Suprapubic skin (tissue), 4 donors: ENCODE measurements around the gene RETN. TPM values are rescaled to one million over a fixed set of nuclear protein-coding genes. Genes with fewer than 3 reads are reported as not detected.

Experiments
- DNase-seq, 2 donors: peaks; one replicate each; pipeline ENCODE4 v3.0.0-alpha.2; 2019; ENCODE audit warnings: low spot score in 2 of 2
- H3K27ac ChIP-seq: fragments of 200-600 bp; sonication (generic); one replicate; pipeline ENCODE4 v1.5.1; 2019
- H3K27me3 ChIP-seq: fragments of 200-600 bp; sonication (generic); one replicate; pipeline ENCODE4 v1.5.1; 2019
- H3K36me3 ChIP-seq: fragments of 200-600 bp; sonication (generic); one replicate; pipeline ENCODE4 v1.5.1; 2019
- H3K4me1 ChIP-seq: fragments of 200-600 bp; sonication (generic); one replicate; pipeline ENCODE4 v1.5.1; 2019
- H3K4me3 ChIP-seq: fragments of 200-600 bp; sonication (generic); one replicate; pipeline ENCODE4 v1.5.1; 2019; ENCODE audit warnings: mild to moderate bottlenecking
- H3K9me3 ChIP-seq: fragments of 200-600 bp; sonication (generic); one replicate; pipeline ENCODE4 v1.5.1; 2019
- CTCF ChIP-seq, 2 donors: fragments of 200-600 bp in 1 of 2; fragments of 450-650 bp in 1 of 2; sonication (generic) in 1 of 2; IDR thresholded peaks; one replicate each; pipeline ENCODE4 v1.5.1; 2016 to 2019; ENCODE audit warnings: antibody characterized with exemption in 2 of 2, mild to moderate bottlenecking in 1 of 2, moderate library complexity in 1 of 2
- EP300 ChIP-seq: sonication (generic); formaldehyde crosslinking; IDR thresholded peaks from one replicate; pipeline ENCODE4 v1.6.1; 2017; ENCODE audit warnings: antibody characterized with exemption
- POLR2A ChIP-seq, 2 donors: fragments of 450-650 bp; IDR thresholded peaks; one replicate each; pipeline ENCODE4 v1.6.1; 2017; ENCODE audit warnings: antibody characterized with exemption in 2 of 2, mild to moderate bottlenecking in 2 of 2, moderate library complexity in 2 of 2
- POLR2AphosphoS5 ChIP-seq, 3 donors: sonication (generic); formaldehyde crosslinking; IDR thresholded peaks; one replicate each; pipeline ENCODE4 v1.6.1; 2017; ENCODE audit warnings: antibody characterized with exemption in 3 of 3
- WGBS: methylation state at CpG from one replicate; pipeline ENCODE4 v1.1.5; 2018; 5-methylcytosine and 5-hydroxymethylcytosine counted together
- total RNA-seq, 4 donors: library from RNA; depleted of rRNA; stranded (reverse); fragments of >200 nt; gene quantifications; one replicate each; pipeline ENCODE4 v1.1.0, GENCODE V29; 2016

RETN gene
- total RNA-seq, 4 donors from 2014 or later, result not detected

GRCh38 chr19:7685546-7686445 lies 16.9 kb downstream of the RETN start:
- Histone ChIP-seq H3K27me3 (peaks cover 11% of the 10 kb centered on the region), H3K4me3 (no peak overlapping the region), H3K27ac (no peak overlapping the region), H3K4me1 (peaks cover 19% of the 10 kb centered on the region), H3K36me3 (peaks cover 27% of the 10 kb centered on the region), H3K9me3 (no peaks in the 10 kb centered on the region)
- DNase-seq, result no peak
- TF ChIP-seq EP300, result no peak
- no peak for TF ChIP-seq CTCF (IDR thresholded peaks at IDR 0.05)
- no peak for TF ChIP-seq POLR2A (IDR thresholded peaks at IDR 0.05)
- no peak for TF ChIP-seq POLR2AphosphoS5 (IDR thresholded peaks at IDR 0.05)
- 57% methylated on average over 19 of the region's 19 CpGs for WGBS

- Histone ChIP-seq H3K36me3 (peaks cover 25% of the 10 kb centered on the region), H3K9me3 (no peaks in the 10 kb centered on the region), H3K27me3 (peaks cover 14% of the 10 kb centered on the region), H3K27ac (no peak overlapping the region), H3K4me3 (no peak overlapping the region), H3K4me1 (peaks cover 7% of the 10 kb centered on the region)
- WGBS, result 79% methylated on average over 5 of the region's 12 CpGs
- no peak for TF ChIP-seq CTCF (IDR thresholded peaks at IDR 0.05)
- no peak for DNase-seq
Measured at GRCh38 chr19:7687177-7687576, 18.3 kb downstream of the RETN start.

GRCh38 chr19:7689165-7689564 lies 20.3 kb downstream of the RETN start:
- peaks cover 14% of the 10 kb centered on the region for H3K27me3 ChIP-seq
- H3K4me1 ChIP-seq, result peaks cover 5% of the 10 kb centered on the region
- no peak for TF ChIP-seq EP300
- TF ChIP-seq POLR2AphosphoS5 (IDR thresholded peaks at IDR 0.05), result no peak
- no peak for TF ChIP-seq CTCF (IDR thresholded peaks at IDR 0.05)
- TF ChIP-seq POLR2A (IDR thresholded peaks at IDR 0.05), result no peak
- peaks cover 6% of the 10 kb centered on the region for H3K36me3 ChIP-seq
- H3K9me3 ChIP-seq, result no peaks in the 10 kb centered on the region
- no peak overlapping the region for H3K27ac ChIP-seq
- DNase-seq, result no peak
- WGBS, result 35% methylated on average over 19 of the region's 23 CpGs
- no peak overlapping the region for H3K4me3 ChIP-seq

GRCh38 chr19:7690779-7691258 lies 22.0 kb downstream of the RETN start:
- DNase-seq, result no peak
- no peak overlapping the region for H3K4me3 ChIP-seq
- 80% methylated on average over 8 of the region's 8 CpGs for WGBS
- H3K9me3 ChIP-seq, result no peaks in the 10 kb centered on the region
- peaks cover 14% of the 10 kb centered on the region for H3K27me3 ChIP-seq
- no peaks in the 10 kb centered on the region for H3K36me3 ChIP-seq
- H3K27ac ChIP-seq, result no peak overlapping the region
- peaks cover under 1% of the 10 kb centered on the region for H3K4me1 ChIP-seq
- no peak for TF ChIP-seq POLR2A (IDR thresholded peaks at IDR 0.05)
- TF ChIP-seq CTCF (IDR thresholded peaks at IDR 0.05), result no peak
- no peak for TF ChIP-seq POLR2AphosphoS5 (IDR thresholded peaks at IDR 0.05)
- no peak for TF ChIP-seq EP300

- H3K4me3 ChIP-seq, result no peak overlapping the region
- H3K27ac ChIP-seq, result no peak overlapping the region
Measured at GRCh38 chr19:7691497-7691896, 22.6 kb downstream of the RETN start.

More at GRCh38 chr19:7691497-7691896, 22.6 kb downstream of the RETN start:
- Histone ChIP-seq H3K4me1 (no peaks in the 10 kb centered on the region), H3K27me3 (peaks cover 20% of the 10 kb centered on the region), H3K9me3 (no peaks in the 10 kb centered on the region), H3K36me3 (no peaks in the 10 kb centered on the region)
- no peak for TF ChIP-seq CTCF (IDR thresholded peaks at IDR 0.05)
- no peak for TF ChIP-seq POLR2AphosphoS5 (IDR thresholded peaks at IDR 0.05)
- TF ChIP-seq EP300, result no peak
- no peak for DNase-seq
